NCI-H1417 (cell line): Measurements from ENCODE around the gene ISM1.
A peak's percentile ranks its signal among the peaks of the same experiment; 100 is the strongest.

Experiments
- DNase-seq, 3 experiments: peaks; one replicate each; lab custom pipeline; 2025; lab: John Stamatoyannopoulos, UW

ISM1 gene

GRCh38 chr20:13283869-13284829 lies 63.1 kb downstream of the ISM1 start:
- DNase-seq, result no peak

- no peak for DNase-seq
Measured at GRCh38 chr20:13284830-13285229, 63.8 kb downstream of the ISM1 start.

- DNase-seq, result no peak
Measured at GRCh38 chr20:13285408-13285807, 64.3 kb downstream of the ISM1 start.

- no peak for DNase-seq
Measured at GRCh38 chr20:13286052-13286451, 65.0 kb downstream of the ISM1 start.

GRCh38 chr20:13286607-13287006 lies 65.5 kb downstream of the ISM1 start:
- peak in 2 of 3 experiments; percentile 7 to 53 for DNase-seq

- no peak for DNase-seq
Measured at GRCh38 chr20:13288357-13288756, 67.3 kb downstream of the ISM1 start.

- peak in 2 of 3 experiments; percentile 20 to 65 for DNase-seq
Measured at GRCh38 chr20:13289031-13289430, 68.0 kb downstream of the ISM1 start.

- DNase-seq, result no peak
Measured at GRCh38 chr20:13290724-13291123, 69.7 kb downstream of the ISM1 start.

- DNase-seq, result no peak
Measured at GRCh38 chr20:13291157-13291556, 70.1 kb downstream of the ISM1 start.

- DNase-seq, result no peak
Measured at GRCh38 chr20:13292201-13292885, 71.3 kb downstream of the ISM1 start.

- no peak for DNase-seq
Measured at GRCh38 chr20:13294522-13294921, 73.4 kb downstream of the ISM1 start.

- DNase-seq, result no peak
Measured at GRCh38 chr20:13295637-13296036, 74.6 kb downstream of the ISM1 start.

GRCh38 chr20:13296070-13296469 lies 75.0 kb downstream of the ISM1 start:
- no peak for DNase-seq

- no peak for DNase-seq
Measured at GRCh38 chr20:13297147-13297899, 76.2 kb downstream of the ISM1 start.

- no peak for DNase-seq
Measured at GRCh38 chr20:13298692-13299373, 77.8 kb downstream of the ISM1 start.

- DNase-seq, result no peak
Measured at GRCh38 chr20:13299401-13299800, 78.3 kb downstream of the ISM1 start.

- DNase-seq, result no peak
Measured at GRCh38 chr20:13301596-13301995, 80.5 kb downstream of the ISM1 start.

GRCh38 chr20:13302647-13303450 lies 81.8 kb downstream of the ISM1 start:
- DNase-seq, result peak; percentile 6 to 75 (median 38)

GRCh38 chr20:13305284-13305683 lies 84.2 kb downstream of the ISM1 start:
- DNase-seq, result no peak

GRCh38 chr20:13307562-13308163 lies 86.6 kb downstream of the ISM1 start:
- DNase-seq, result no peak
